PC-3 (cell line): Measurements from ENCODE around the gene CAPNS1. TPM values are rescaled to one million over a fixed set of nuclear protein-coding genes. Genes with fewer than 3 reads are reported as not detected.
"Not testable (repeated sequence)": the region's sequence is repeated elsewhere in the genome, so short reads cannot be mapped to it uniquely, and the experiment has no call there.

ENCODE experiments used
- ATAC-seq: fragments of 200-7000 bp; cut with Tn5 transposase; 2 replicates; pipeline ENCODE4 v1.9.1; 2020; ENCODE audit warnings: mild to moderate bottlenecking, moderate library complexity
- BruUV-seq: library from RNA; stranded (reverse); fragments of 400-500 nt; replicated peaks from 2 replicates; lab custom pipeline; 2021; lab: Mats Ljungman, UMichigan
- CTCF ChIA-PET: fragments of 300-600 bp; sonication (Branson Sonifier 250); formaldehyde crosslinking; loops from one replicate; lab custom pipeline; 2022; ENCODE audit warnings: antibody characterized with exemption; lab: Charles Lee
- POLR2A ChIA-PET: fragments of 300-600 bp; sonication (Branson Sonifier 250); formaldehyde crosslinking; loops from one replicate; lab custom pipeline; 2022; ENCODE audit warnings: antibody characterized with exemption; ENCODE audit not compliant: unreplicated experiment; lab: Charles Lee
- DNase-seq: peaks from one replicate; pipeline ENCODE4 v3.0.0-alpha.2; 2015
- H2AFZ ChIP-seq: fragments of 300-600 bp; sonication (generic); 2 replicates; pipeline ENCODE4 v1.6.0; 2016; ENCODE audit warnings: antibody characterized with exemption, low read length
- H3F3A ChIP-seq: fragments of 300-600 bp; sonication (generic); one replicate; pipeline ENCODE4 v1.6.0; 2017; ENCODE audit warnings: antibody characterized with exemption, low read length, control low read depth, mild to moderate bottlenecking; ENCODE audit not compliant: unreplicated experiment
- H3K27ac ChIP-seq: fragments of 300-600 bp; sonication (generic); 2 replicates; pipeline ENCODE4 v1.5.1; 2016; ENCODE audit warnings: mild to moderate bottlenecking, low read length
- H3K27me3 ChIP-seq: fragments of 300-600 bp; sonication (generic); 2 replicates; pipeline ENCODE4 v1.6.1; 2016; ENCODE audit warnings: low read length, mixed read lengths
- H3K36me3 ChIP-seq: fragments of 300-600 bp; sonication (generic); 2 replicates; pipeline ENCODE4 v1.6.1; 2016; ENCODE audit warnings: low read depth, mixed run types, low read length, mixed read lengths
- H3K4me1 ChIP-seq: fragments of 300-600 bp; sonication (generic); 2 replicates; pipeline ENCODE4 v1.5.1; 2016; ENCODE audit warnings: low read length; ENCODE audit not compliant: insufficient read depth
- H3K4me2 ChIP-seq: fragments of 300-600 bp; sonication (generic); 2 replicates; pipeline ENCODE4 v1.6.0; 2016; ENCODE audit warnings: low read length
- H3K4me3 ChIP-seq: fragments of 300-600 bp; sonication (generic); 2 replicates; pipeline ENCODE4 v1.5.1; 2016; ENCODE audit warnings: mild to moderate bottlenecking, low read length, mixed read lengths
- H3K79me2 ChIP-seq: fragments of 300-600 bp; sonication (generic); 2 replicates; pipeline ENCODE4 v1.6.1; 2017; ENCODE audit warnings: low read length, mixed read lengths
- H3K9ac ChIP-seq: fragments of 300-600 bp; sonication (generic); 2 replicates; pipeline ENCODE4 v1.6.0; 2016; ENCODE audit warnings: mild to moderate bottlenecking, low read length
- H3K9me2 ChIP-seq: fragments of 300-600 bp; sonication (generic); replicated peaks from 2 replicates; pipeline ENCODE4 v1.6.1; 2016; ENCODE audit warnings: mixed run types, low read length, mixed read lengths
- H3K9me3 ChIP-seq: fragments of 300-600 bp; sonication (generic); 2 replicates; pipeline ENCODE4 v1.6.1; 2016; ENCODE audit warnings: low read length, mixed read lengths
- H4K20me1 ChIP-seq: fragments of 300-600 bp; sonication (generic); 2 replicates; pipeline ENCODE4 v1.6.1; 2016; ENCODE audit warnings: low read length, mixed read lengths
- CTCF ChIP-seq: fragments of 300-600 bp; sonication (generic); conservative IDR thresholded peaks from 2 replicates; pipeline ENCODE4 v1.5.1; 2017; ENCODE audit warnings: antibody characterized with exemption, low read depth, mild to moderate bottlenecking, low read length
- EZH2 ChIP-seq: fragments of 300-600 bp; sonication (generic); IDR thresholded peaks from one replicate; pipeline ENCODE4 v1.6.1; 2017; ENCODE audit warnings: antibody characterized with exemption, mild to moderate bottlenecking, low read length; ENCODE audit not compliant: unreplicated experiment
- EZH2phosphoT487 ChIP-seq: fragments of 300-600 bp; sonication (generic); IDR thresholded peaks from 2 replicates; pipeline ENCODE4 v1.6.1; 2018; ENCODE audit warnings: mild to moderate bottlenecking, antibody characterized with exemption, low read length, borderline replicate concordance
- intact Hi-C: fragments of 100-400 bp; cut with micrococcal nuclease; formaldehyde crosslinking; loops from 2 replicates; pipeline ENCODE4 v1.9.0; 2023
- total RNA-seq: library from RNA; depleted of rRNA; stranded (reverse); fragments of >200 nt; gene quantifications from 2 replicates; pipeline ENCODE4 v1.2.3, GENCODE V29; 2014

The CAPNS1 gene
- total RNA-seq, 1 experiment from 2014 or later: 329 TPM

GRCh38 chr19:36134867-36135266 lies 5.0 kb upstream of the CAPNS1 start:
- ATAC-seq, H3K4me3 ChIP-seq, H3K9me2 ChIP-seq, H3K27ac ChIP-seq, CTCF ChIA-PET, H3F3A ChIP-seq, BruUV-seq, H4K20me1 ChIP-seq, DNase-seq, H2AFZ ChIP-seq, H3K9me3 ChIP-seq, H3K9ac ChIP-seq, H3K79me2 ChIP-seq, H3K27me3 ChIP-seq, intact Hi-C loops, H3K36me3 ChIP-seq, H3K4me2 ChIP-seq, POLR2A ChIA-PET: not testable (repeated sequence)
- peaks cover 39% of the 10 kb centered on the region for H3K4me1 ChIP-seq

- Histone ChIP-seq H3K79me2 (peaks cover 24% of the 10 kb centered on the region), H3K9me3 (no peaks in the 10 kb centered on the region), H3K27ac (peak overlapping the region; percentile 91), H3K4me1 (peaks cover 39% of the 10 kb centered on the region), H2AFZ (peak overlapping the region; percentile 49; the same call in 1 of the 2 replicates), H3K9me2 (no peaks in the 10 kb centered on the region), H3K9ac (peak overlapping the region; percentile 46; the same call in 1 of the 2 replicates), H3K4me3 (peak overlapping the region; percentile 48), H4K20me1 (peaks cover 7% of the 10 kb centered on the region; the same call in 1 of the 2 replicates), H3F3A (no peaks in the 10 kb centered on the region), H3K36me3 (no peaks in the 10 kb centered on the region), H3K27me3 (no peaks in the 10 kb centered on the region), H3K4me2 (peak overlapping the region; percentile 73)
- POLR2A ChIA-PET: interaction anchor here (0.6 kb wide), 2 partner anchors 77 to 397 kb away, joined by 3 to 4 read pairs; partner anchors contain the start of gene ZNF565
- intact Hi-C loops: no loop called here
- ATAC-seq: peak; percentile 34
- TF ChIP-seq CTCF: no peak
- no peak for TF ChIP-seq EZH2phosphoT487
- no peak for TF ChIP-seq EZH2
- DNase-seq: peak; percentile 91
- CTCF ChIA-PET: interaction anchor here (1.0 kb wide), 1 partner anchor 9 kb away, joined by 3 read pairs; no protein-coding TSS in a partner anchor
- no TSS peak for BruUV-seq
Measured at GRCh38 chr19:36136964-36137686, 2.7 kb upstream of the CAPNS1 start.

- intact Hi-C loops: no loop called here
- no peaks in the 10 kb centered on the region for H3K27me3 ChIP-seq
- H3K4me3 ChIP-seq: peak overlapping the region; percentile 94
- H3K36me3 ChIP-seq: peaks cover 7% of the 10 kb centered on the region
- ChIA-PET CTCF (no interaction called here), POLR2A (interaction anchor here (0.6 to 0.8 kb wide), 2 partner anchors 11 to 12 kb away, joined by 3 to 5 read pairs; no protein-coding TSS in a partner anchor)
- H3K4me2 ChIP-seq: peak overlapping the region; percentile 94
- BruUV-seq: no TSS peak
- peaks cover 34% of the 10 kb centered on the region for H3K79me2 ChIP-seq
- no peaks in the 10 kb centered on the region for H3K9me2 ChIP-seq
- peaks cover 7% of the 10 kb centered on the region; the same call in 1 of the 2 replicates for H4K20me1 ChIP-seq
- TF ChIP-seq CTCF (no peak), EZH2phosphoT487 (no peak), EZH2 (no peak)
- H3K4me1 ChIP-seq: peaks cover 34% of the 10 kb centered on the region
- H3K27ac ChIP-seq: peak overlapping the region; percentile 99
- no peaks in the 10 kb centered on the region for H3K9me3 ChIP-seq
- no peak for ATAC-seq
- peak overlapping the region; percentile 92 for H2AFZ ChIP-seq
- no peaks in the 10 kb centered on the region for H3F3A ChIP-seq
- H3K9ac ChIP-seq: peak overlapping the region; percentile 100
- no peak for DNase-seq
Measured at GRCh38 chr19:36139120-36139472, 770 bp upstream of the CAPNS1 start.
